HepG2 (cell line): ENCODE results near the gene GPS1. TPM values are rescaled to one million over a fixed set of nuclear protein-coding genes. Genes with fewer than 3 reads are reported as not detected.
A peak's percentile ranks its signal among the peaks of the same experiment; 100 is the strongest.

Source experiments
- ATAC-seq: fragments of 200-7000 bp; cut with Tn5 transposase; 3 replicates; pipeline ENCODE4 v1.9.1; 2020; ENCODE audit warnings: mild to moderate bottlenecking, moderate library complexity
- BruUV-seq: library from RNA; stranded (reverse); fragments of 400-500 nt; replicated peaks from 2 replicates; lab custom pipeline; 2021; lab: Mats Ljungman, UMichigan
- CTCF ChIA-PET: fragments of 300-600 bp; formaldehyde crosslinking; extraction: SDS; loops from one replicate; lab custom pipeline; 2021; ENCODE audit warnings: low total read pairs, inconsistent platforms, low intra/inter-chr PET ratio; lab: Yijun Ruan, JAX
- POLR2A ChIA-PET: fragments of 350-600 bp; sonication (Branson Sonifier 250); formaldehyde crosslinking; loops from one replicate; lab custom pipeline; 2020; ENCODE audit warnings: antibody characterized with exemption, inconsistent platforms; lab: Yijun Ruan, JAX
- DNase-seq: peaks from one replicate; pipeline ENCODE4 v3.0.0-alpha.2; 2015; ENCODE audit warnings: low spot score
- FAIRE-seq: peaks from 3 replicates; lab custom pipeline; 2011; peaks lifted over from hg19 to GRCh38; lab: Jason Lieb, UNC
- H2AFZ ChIP-seq: one replicate; pipeline ENCODE4 v1.6.1; 2011; ENCODE audit warnings: low read length, inconsistent platforms
- H3K27ac ChIP-seq: fragments of 300-600 bp; 3 replicates; pipeline ENCODE4 v1.8.0; 2011; ENCODE audit warnings: mixed run types, mild to moderate bottlenecking, mixed read lengths, low read length, inconsistent platforms; ENCODE audit not compliant: insufficient read depth; ENCODE audit errors: extremely low read length
- H3K27me3 ChIP-seq, 2 experiments: fragments of 200-600 bp in 1 of 2; 2 replicates in 1 of 2; 3 replicates in 1 of 2; pipeline versions ENCODE4 v1.6.0 to v1.8.0; 2011; ENCODE audit warnings: low read length in 2 of 2, mild to moderate bottlenecking in 2 of 2, moderate library complexity in 2 of 2, inconsistent platforms in 1 of 2; ENCODE audit not compliant: insufficient read depth in 2 of 2, control insufficient read depth in 1 of 2
- H3K36me3 ChIP-seq, 2 experiments: fragments of 200-600 bp in 1 of 2; replicated peaks in 1 of 2; 2 replicates in 1 of 2; 3 replicates in 1 of 2; pipeline versions ENCODE4 v1.5.1 to v1.8.0; 2011; ENCODE audit warnings: low read length in 2 of 2, inconsistent platforms in 1 of 2; ENCODE audit not compliant: insufficient read depth in 2 of 2, control insufficient read depth in 1 of 2
- H3K4me1 ChIP-seq: 2 replicates; pipeline ENCODE4 v1.5.1; 2012; ENCODE audit warnings: low read length, inconsistent platforms; ENCODE audit not compliant: insufficient read depth
- H3K4me2 ChIP-seq: 2 replicates; pipeline ENCODE4 v1.6.0; 2011; ENCODE audit warnings: low read depth, low read length, inconsistent platforms
- H3K4me3 ChIP-seq, 3 experiments: fragments of 200-600 bp in 1 of 3; sonication (generic), shearing (Covaris generic) in 1 of 3; replicated peaks in 1 of 3; 2 replicates each; pipeline ENCODE4 v1.5.1; 2011 to 2016; ENCODE audit warnings: low read length in 3 of 3, inconsistent platforms in 2 of 3, low read depth in 2 of 3, mild to moderate bottlenecking in 2 of 3, control low read depth in 1 of 3, mixed read lengths in 1 of 3; ENCODE audit not compliant: insufficient read depth in 1 of 3
- H3K79me2 ChIP-seq: one replicate; pipeline ENCODE4 v1.6.1; 2011; ENCODE audit warnings: low read length, inconsistent platforms; ENCODE audit not compliant: insufficient read depth
- H3K9ac ChIP-seq: 2 replicates; pipeline ENCODE4 v1.6.0; 2011; ENCODE audit warnings: mild to moderate bottlenecking, low read depth, low read length, inconsistent platforms; ENCODE audit not compliant: insufficient read depth
- H3K9me3 ChIP-seq: 2 replicates; pipeline ENCODE4 v1.5.1; 2012; ENCODE audit warnings: mild to moderate bottlenecking, low read length
- H4K20me1 ChIP-seq: 2 replicates; pipeline ENCODE4 v1.6.0; 2011; ENCODE audit warnings: inconsistent platforms, mild to moderate bottlenecking, low read length, moderate library complexity; ENCODE audit not compliant: insufficient read depth
- HNF1B ChIP-seq: sonication (generic); formaldehyde crosslinking; IDR thresholded peaks from 2 replicates; pipeline ENCODE4 v1.5.1; 2020; ENCODE audit warnings: mild to moderate bottlenecking, moderate library complexity, missing genetic modification reagents
- HNRNPL ChIP-seq: fragments of 200-400 bp; formaldehyde crosslinking; IDR thresholded peaks from 2 replicates; pipeline ENCODE4 v1.6.1; 2017; ENCODE audit warnings: mild to moderate bottlenecking, low read depth, low read length
- PCBP1 ChIP-seq: fragments of 200-400 bp; formaldehyde crosslinking; IDR thresholded peaks from 2 replicates; pipeline ENCODE4 v1.6.1; 2017; ENCODE audit warnings: mild to moderate bottlenecking, low read depth, low read length, borderline replicate concordance
- POLR2G ChIP-seq: fragments of 200-400 bp; formaldehyde crosslinking; IDR thresholded peaks from 2 replicates; pipeline ENCODE4 v1.6.1; 2018; ENCODE audit warnings: mild to moderate bottlenecking, low read depth, low read length, moderate library complexity
- RARA ChIP-seq: IDR thresholded peaks from 2 replicates; pipeline ENCODE4 v1.6.1; 2016; ENCODE audit warnings: missing genetic modification reagents, missing compliant biosample characterization
- RBM22 ChIP-seq: fragments of 200-400 bp; formaldehyde crosslinking; optimal IDR thresholded peaks from 2 replicates; pipeline ENCODE3; 2017; ENCODE audit warnings: mild to moderate bottlenecking, low read length, moderate library complexity
- ZBTB38 ChIP-seq: sonication (generic); formaldehyde crosslinking; IDR thresholded peaks from 2 replicates; pipeline ENCODE4 v1.5.1; 2020; ENCODE audit warnings: mild to moderate bottlenecking, missing genetic modification reagents
- ZC3H13 ChIP-seq: sonication (generic); formaldehyde crosslinking; IDR thresholded peaks from 2 replicates; pipeline ENCODE4 v1.8.1; 2023; ENCODE audit warnings: mild to moderate bottlenecking, missing genetic modification reagents, moderate library complexity
- ZFX ChIP-seq: sonication (generic); formaldehyde crosslinking; IDR thresholded peaks from 2 replicates; pipeline ENCODE4 v1.4.0; 2020; ENCODE audit warnings: mild to moderate bottlenecking, low read depth, missing genetic modification reagents, moderate library complexity
- ZNF160 ChIP-seq: sonication (generic); formaldehyde crosslinking; IDR thresholded peaks from 2 replicates; pipeline ENCODE4 v1.8.0; 2022; ENCODE audit warnings: mild to moderate bottlenecking, inconsistent platforms, missing genetic modification reagents
- ZNF484 ChIP-seq: sonication (generic); formaldehyde crosslinking; IDR thresholded peaks from 2 replicates; pipeline ENCODE4 v1.5.1; 2020; ENCODE audit warnings: mild to moderate bottlenecking, low read depth, missing genetic modification reagents, borderline replicate concordance
- ZNF629 ChIP-seq: sonication (generic); formaldehyde crosslinking; conservative IDR thresholded peaks from 2 replicates; pipeline ENCODE4 v1.5.0; 2020; ENCODE audit warnings: missing genetic modification reagents
- ZNF766 ChIP-seq: sonication (generic); formaldehyde crosslinking; IDR thresholded peaks from 2 replicates; pipeline ENCODE4 v1.5.0; 2020; ENCODE audit warnings: missing genetic modification reagents, borderline replicate concordance
- WGBS: methylation state at CpG from one replicate; pipeline ENCODE4 v1.1.6; 2017; ENCODE audit warnings: low lambda C conversion rate; 5-methylcytosine and 5-hydroxymethylcytosine counted together
- in situ Hi-C: cut with HindIII; loops from 2 replicates; pipeline ENCODE4 v1.10.0; 2017; ENCODE audit warnings: low pct_unique_long_range_greater_than_20kb; ENCODE audit not compliant: extremely low pct_ligation_motif_present
- intact Hi-C: fragments of 100-400 bp; cut with micrococcal nuclease; formaldehyde crosslinking; loops from one replicate; pipeline ENCODE4 v1.10.0; 2022; ENCODE audit not compliant: unreplicated experiment
- polyA plus RNA-seq, 8 experiments: library from polyadenylated mRNA; depleted of rRNA in 3 of 8; stranded (reverse) in 7 of 8; unstranded in 1 of 8; fragments of >200 nt; fragmentation: Illumina TruSeq in 4 of 8; extraction: Trizol in 4 of 8; gene quantifications; 2 replicates each; pipeline versions ENCODE4 v1.2.1 to v1.2.3, GENCODE V29; 2011 to 2016; ENCODE audit warnings: low read depth in 4 of 8, missing spikeins in 1 of 8, mixed read lengths in 1 of 8; ENCODE audit not compliant: insufficient read depth in 1 of 8
- total RNA-seq, 5 experiments: library from RNA; depleted of rRNA; stranded (reverse); fragments of >200 nt; fragmentation: Illumina TruSeq; extraction: Trizol; gene quantifications; 2 replicates each; pipeline ENCODE4 v1.2.3, GENCODE V29; 2016; ENCODE audit warnings: low read depth in 1 of 5

The GPS1 gene
- total and polyA plus RNA-seq, 2 of the 13 experiments (the other 11 are each of a cell fraction or from before 2014, with no cell fraction given): 124 to 128 TPM

GRCh38 chr17:82090549-82091263 is 39.0 kb downstream of the GPS1 start:
- Histone ChIP-seq H3K9ac (no peak overlapping the region), H3K27ac (no peak overlapping the region), H2AFZ (no peak overlapping the region), H3K79me2 (peaks cover 49% of the 10 kb centered on the region), H3K27me3 (no peaks in the 10 kb centered on the region), H3K4me2 (no peak overlapping the region), H3K4me3 (no peak overlapping the region), H3K36me3 (peaks cover 81 to 95% of the 10 kb centered on the region in 2 experiments), H3K9me3 (no peaks in the 10 kb centered on the region), H4K20me1 (peaks cover 82% of the 10 kb centered on the region), H3K4me1 (peaks cover 26% of the 10 kb centered on the region)
- WGBS: 97% methylated on average over 22 of the region's 29 CpGs
- in situ Hi-C loops: no loop called here
- TF ChIP-seq ZFX (CRISPR knock-in tag) (0 out of 2 replicates have a peak, but pooled peaks have one; percentile 33), HNF1B (CRISPR knock-in tag) (0 out of 2 replicates have a peak, but pooled peaks have one; percentile 23), ZNF484 (CRISPR knock-in tag) (0 out of 2 replicates have a peak, but pooled peaks have one; percentile 25), ZNF160 (CRISPR knock-in tag) (0 out of 2 replicates have a peak, but pooled peaks have one; percentile 30), POLR2G (peak; percentile 34), PCBP1 (0 out of 2 replicates have a peak, but pooled peaks have one; percentile 5), ZNF629 (no peak), ZC3H13 (peak; percentile 34; the same call in 1 of the 2 replicates), ZNF766 (CRISPR knock-in tag) (no peak), RBM22 (peak; percentile 93), RARA (CRISPR knock-in tag) (no peak), HNRNPL (peak; percentile 66), ZBTB38 (CRISPR knock-in tag) (0 out of 2 replicates have a peak, but pooled peaks have one; percentile 2)
- ChIA-PET CTCF (no interaction called here), POLR2A (no interaction called here)
- FAIRE-seq (no peak), ATAC-seq (no peak), DNase-seq (no peak)
- intact Hi-C loops: loop anchor here (10.0 kb wide), 1 partner anchor 116 kb away; the partner anchor contains the start of gene ASPSCR1
- no TSS peak for BruUV-seq
